Stimulated activated CD8-positive, alpha-beta memory T cell treated with anti-CD3 and anti-CD28 coated beads, Interleukin-12 subunit alpha, Interleukin-12 subunit beta, amount 100 ng/mL, for 1 hour (primary cell): ENCODE results near the gene ZFP42.
"Not testable (repeated sequence)": the region's sequence is repeated elsewhere in the genome, so short reads cannot be mapped to it uniquely, and the experiment has no call there.

Experiments
- DNase-seq: peaks from one replicate; pipeline ENCODE4 v3.0.0-alpha.2; 2020; ENCODE audit warnings: low read depth

Gene ZFP42

DNA sequence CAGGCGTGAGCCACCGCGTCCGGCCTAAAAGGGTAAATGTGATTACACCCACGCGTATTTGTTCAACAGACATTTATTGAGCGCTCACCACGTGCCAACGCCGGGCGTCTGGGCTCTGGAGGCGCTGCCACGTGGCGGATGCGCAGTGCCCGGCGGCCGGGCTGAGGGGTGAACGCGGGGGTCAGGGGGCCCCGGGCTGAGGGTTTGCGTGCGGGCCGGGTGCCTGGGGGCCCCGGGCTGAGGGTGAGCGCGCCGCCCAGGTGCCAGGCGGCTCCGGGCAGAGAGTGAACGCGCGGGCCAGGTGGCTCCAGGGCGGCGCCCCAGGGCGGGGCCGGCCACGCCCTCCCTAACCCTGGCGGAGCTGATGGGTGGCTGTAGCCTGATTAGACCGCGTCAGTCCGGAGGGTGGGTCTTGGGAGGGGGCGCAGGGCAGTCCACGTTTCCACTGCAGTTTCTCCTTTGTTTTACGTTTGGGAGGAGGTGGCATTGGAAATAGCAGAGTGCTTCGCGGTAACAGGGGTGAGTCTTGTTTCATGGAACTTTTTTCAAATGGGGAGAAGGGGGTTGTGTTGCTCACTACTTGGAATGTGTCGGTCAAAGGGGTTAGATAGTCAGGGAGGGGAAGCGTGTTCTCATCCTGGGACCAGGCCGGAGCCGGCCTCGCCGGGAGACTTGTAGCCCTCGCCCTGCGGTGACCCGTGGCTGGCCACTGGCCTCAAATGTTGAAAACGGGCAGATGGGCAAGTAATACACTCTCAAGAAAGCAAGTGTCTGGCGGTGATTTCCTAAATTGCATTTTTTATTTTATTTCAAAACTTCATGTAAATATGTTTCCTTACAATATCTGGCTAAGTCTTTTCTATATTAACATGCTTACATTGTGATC lies at the start of gene ZFP42:
ZFP42 (plus strand) TSS at position 450 of the 886 bp plus-strand sequence. CDS start 7,037 bp downstream, outside the sequence.
- no peak for DNase-seq

DNA sequence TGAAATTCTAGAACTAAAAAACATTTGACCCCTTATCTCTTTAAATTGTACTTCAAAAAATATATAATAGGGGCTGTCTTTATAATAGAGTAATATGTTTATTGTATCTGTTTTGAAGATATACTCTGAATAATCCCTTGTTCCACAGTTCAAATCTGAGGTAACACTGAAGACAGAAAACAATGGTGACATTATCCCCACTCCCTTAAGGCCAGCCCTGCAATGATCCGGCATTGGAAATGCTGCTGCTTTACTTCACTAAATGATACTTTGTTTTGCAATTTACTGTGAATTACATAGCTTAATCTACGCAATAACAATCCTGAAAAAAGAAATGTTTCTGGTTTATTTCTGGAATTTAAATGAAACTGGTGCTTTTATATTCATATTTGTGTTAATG lies 34.4 kb upstream of the ZFP42 start:
- DNase-seq: no peak

DNA sequence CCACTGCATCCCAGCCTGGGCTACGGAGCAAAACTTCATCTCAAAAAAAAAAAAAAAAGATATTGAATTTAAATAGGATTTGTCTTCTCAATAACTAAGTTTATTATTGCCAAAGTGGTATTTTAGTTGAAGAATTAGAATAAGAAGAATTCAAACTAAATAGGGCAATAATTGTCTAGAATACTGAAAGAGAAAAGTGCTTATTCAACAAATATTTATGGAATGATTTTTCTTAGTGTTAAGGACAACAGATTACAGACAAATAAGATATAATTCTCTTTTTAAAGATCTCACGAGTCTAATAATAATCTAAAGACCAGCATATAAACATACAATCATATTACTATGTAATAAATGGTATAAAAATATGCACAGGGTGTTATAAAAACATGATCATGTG lies 33.6 kb upstream of the ZFP42 start:
- DNase-seq: no peak

DNA sequence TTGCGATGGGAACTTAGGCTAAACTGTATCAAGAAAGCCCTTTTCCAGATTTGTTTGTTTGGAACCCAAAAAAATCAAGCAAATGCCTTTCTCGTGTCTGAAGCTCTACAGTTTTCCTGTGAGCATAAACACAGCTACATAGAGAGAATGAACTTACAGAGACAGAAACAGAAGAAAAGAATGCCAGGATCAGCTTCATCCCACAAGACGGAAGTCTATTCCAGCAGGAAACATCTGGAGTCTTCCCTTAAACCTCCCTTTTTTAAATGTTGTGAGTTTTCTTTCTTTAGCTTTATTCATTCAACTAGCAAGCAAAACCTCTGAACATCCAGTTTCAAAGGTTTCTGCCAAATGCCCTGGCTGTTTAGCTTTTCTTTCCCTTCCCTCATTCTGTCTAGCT lies 32.6 kb upstream of the ZFP42 start:
- no peak for DNase-seq

DNA sequence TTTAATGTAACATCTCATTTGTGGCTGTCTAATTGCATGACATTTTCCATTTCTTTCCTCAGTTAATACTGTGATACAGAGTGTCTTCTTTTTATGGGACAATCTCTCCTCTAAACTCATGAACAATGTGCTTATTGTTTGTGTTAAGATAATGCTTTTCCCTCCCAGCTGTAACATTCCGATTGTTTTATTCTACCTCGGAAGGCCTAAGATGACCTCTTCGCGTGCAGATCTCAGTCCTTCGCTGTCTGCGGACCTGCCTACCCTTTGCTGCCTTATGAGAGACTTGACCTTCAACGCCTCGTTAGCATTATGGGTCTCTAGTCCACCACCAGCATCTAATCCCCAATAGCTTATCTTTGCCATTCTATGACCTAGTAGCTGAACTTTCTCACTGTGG lies 29.8 kb upstream of the ZFP42 start:
- DNase-seq: no peak

DNA sequence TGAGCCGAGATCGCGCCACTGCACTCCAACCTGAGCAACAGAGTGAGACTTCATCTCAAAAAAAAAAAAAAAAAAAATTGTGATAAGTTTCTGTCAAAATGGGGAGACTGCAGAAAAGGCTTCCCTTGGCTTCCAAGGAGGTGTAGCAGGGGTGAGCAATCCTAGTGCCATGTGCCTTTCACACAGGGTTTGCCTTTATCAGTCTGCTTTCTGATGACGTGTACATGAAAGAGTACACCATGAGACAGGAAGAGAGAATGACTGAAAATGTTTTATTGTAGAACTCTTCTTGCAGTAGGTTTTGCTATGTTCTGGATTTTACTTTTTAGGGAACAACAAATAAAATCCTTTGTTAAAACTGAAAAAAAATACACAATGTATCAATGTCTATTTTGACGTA lies 23.4 kb upstream of the ZFP42 start:
- no peak for DNase-seq

DNA sequence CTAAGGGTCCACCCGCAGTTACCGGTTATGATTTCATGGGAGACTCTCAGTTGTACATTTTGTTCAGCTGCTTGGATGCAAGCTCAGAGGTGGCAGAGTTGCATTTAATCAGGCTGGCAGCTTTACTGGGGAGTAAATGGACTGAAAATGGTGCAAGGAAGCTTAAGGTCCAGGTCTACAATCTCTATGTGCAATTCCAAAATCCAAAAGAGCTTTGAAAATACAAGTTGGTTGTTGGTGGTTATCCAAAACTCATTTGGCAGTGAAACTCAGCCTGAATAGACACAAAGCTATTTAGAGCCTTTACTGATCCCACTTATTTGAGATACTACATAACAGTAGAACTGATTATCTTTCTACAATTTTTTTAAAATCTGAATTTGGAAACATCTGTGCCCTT lies 11.8 kb upstream of the ZFP42 start:
- no peak for DNase-seq

DNA sequence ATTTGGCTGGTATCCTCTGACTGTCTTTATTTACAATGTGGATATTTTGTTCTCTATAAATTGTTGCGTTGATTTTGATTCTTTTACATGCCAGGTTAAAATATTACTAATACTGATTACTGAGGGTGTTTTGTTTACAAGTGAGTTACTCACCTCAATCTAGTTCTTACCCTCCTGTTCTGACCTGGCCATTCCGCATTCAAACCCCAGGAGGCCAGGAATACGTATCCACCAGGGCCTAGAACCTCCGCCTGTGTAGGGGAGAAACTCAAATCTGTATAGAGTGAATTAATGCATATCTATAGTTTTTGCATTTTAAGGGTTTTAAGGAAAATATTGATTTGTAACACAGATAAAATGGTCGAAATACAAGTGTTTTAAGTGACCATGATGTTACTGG lies 2.6 kb upstream of the ZFP42 start:
- DNase-seq: no peak

DNA sequence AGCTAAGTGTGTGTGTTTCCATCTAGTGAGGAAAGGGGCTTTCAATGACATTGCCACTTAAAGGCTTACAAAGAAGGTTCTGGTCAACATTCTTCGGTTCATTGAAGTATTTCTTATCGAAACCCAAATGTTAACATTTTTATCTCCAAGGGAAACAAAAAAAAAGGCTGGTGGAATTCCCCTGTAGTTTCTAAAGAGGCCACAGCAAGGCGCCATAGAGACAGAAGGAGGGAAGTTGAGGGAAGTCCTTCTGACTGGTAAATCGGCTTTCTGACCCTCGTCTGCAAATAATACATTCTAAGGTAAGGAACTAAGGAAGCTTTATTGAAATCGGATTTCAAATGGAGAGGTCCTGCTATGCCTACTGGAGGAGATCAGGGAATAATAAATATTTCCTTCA lies 1.7 kb upstream of the ZFP42 start:
- DNase-seq: no peak

DNA sequence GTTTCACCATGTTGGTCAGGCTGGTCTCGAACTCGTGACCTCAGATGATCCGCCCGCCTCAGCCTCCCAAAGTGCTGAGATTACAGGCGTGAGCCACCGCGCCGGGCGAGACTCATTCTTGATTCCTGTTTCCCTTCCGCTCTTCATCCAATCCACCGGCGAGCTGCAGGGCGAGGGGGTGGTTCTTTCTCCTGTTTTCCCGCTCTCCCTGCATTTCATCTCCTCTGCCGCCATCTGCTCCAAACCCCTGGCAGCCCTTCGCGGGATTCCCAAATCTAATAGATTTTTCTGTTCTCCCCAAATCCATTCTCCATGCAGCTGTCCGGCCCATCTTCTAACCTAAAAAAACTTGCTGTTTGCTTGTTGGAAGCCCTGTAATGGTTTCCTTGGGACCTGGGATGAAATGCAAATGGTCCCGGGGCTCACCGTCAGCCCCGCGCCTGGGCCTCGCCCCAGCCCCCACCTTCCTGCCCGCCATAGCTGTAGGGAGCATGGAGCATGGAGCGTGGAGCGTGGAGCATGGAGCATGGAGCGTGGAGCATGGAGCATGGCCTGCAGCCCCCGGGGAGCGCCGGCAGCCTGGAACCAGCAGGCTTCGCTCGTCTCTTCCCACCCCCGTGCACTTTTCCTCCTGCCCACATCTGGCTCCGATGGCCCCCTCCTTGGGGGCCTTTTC lies 1.1 kb downstream of the ZFP42 start:
- no peak for DNase-seq

DNA sequence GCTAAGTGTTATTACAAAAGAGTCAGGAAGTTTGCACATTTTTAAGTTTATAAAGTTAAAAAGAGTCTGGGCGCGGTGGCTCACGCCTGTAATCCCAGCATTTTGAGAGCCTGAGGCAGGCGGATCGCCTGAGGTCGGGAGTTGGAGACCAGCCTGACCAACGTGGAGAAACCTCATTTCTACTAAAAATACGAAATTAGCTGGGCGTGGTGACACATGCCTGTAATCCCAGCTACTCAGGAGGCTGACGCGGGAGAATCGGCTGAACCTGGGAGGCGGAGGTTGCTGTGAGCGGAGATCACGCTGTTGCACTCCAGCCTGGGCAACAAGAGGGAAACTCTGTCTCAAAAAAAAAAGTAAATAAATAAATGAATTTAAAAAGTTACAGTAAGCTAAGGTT lies 2.4 kb downstream of the ZFP42 start:
- not testable (repeated sequence) for DNase-seq

DNA sequence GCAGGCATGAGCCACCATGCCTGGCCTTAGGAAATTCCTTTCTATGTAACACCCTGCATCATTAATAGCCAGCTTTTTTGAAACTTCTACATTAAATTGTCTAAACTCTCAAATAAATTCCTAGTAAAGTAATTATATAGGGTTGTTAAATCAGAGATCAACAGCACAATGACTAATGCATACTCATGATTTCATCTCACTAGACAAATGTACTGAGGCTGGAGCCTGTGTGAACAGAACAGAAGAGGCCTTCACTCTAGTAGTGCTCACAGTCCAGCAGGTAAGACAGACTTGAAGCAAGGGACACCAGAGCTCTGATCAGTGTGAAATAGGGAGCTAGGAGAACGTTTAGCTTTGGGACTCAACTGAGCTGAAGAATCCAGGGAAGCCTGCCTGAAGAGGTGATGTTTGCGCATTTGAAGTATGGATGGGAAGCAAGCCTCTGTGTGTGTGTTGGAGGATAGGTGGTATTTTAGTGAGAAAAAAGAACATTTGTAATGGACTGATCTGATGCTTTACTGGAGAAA lies 3.9 kb downstream of the ZFP42 start:
- DNase-seq: no peak

DNA sequence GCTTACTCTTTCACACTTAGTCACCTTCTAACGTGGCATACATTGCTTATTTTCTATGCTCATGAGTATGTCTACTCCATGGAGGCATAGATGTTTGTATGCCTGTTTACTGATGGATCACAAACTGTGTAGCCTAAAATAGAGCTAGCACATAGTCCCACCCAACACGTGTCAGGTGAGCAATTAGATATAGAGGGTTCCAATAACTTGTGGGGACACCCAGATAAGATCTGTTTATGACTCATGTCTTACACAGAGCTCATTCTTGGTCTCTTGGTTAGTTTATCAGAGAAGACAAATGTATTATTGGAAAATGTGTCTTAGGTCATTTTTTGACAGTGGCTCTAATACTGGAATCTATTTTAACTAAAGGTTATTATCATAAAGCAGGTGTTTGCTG lies 6.8 kb downstream of the ZFP42 start:
- no peak for DNase-seq

DNA sequence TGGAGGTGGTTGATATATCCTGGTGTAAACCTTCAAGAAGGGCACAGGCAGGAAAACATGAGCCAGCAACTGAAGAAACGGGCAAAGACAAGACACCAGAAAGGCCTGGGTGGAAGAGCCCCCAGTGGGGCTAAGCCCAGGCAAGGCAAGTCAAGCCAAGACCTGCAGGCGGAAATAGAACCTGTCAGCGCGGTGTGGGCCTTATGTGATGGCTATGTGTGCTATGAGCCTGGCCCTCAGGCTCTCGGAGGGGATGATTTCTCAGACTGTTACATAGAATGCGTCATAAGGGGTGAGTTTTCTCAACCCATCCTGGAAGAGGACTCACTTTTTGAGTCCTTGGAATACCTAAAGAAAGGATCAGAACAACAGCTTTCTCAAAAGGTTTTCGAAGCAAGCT lies 7.2 kb downstream of the ZFP42 start:
- DNase-seq: no peak

DNA sequence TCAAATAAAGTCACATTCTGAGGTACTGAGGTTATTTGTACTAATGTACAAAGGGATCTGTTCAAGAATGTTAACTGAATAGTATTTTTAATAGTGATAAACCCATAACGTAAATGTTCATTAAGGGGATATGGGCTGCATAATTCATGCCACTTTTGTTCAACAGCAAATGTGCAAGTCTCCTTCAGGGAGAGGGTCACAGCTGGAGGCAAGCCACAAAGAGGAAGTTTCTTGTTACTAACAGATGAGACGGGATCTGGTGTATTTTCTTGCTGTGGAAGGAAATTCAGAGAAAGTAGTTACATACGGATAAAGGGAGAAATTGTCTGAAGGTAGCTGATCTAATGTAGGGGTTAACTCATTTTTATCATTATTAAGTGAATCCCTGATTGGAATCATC lies 10.0 kb downstream of the ZFP42 start:
- no peak for DNase-seq

DNA sequence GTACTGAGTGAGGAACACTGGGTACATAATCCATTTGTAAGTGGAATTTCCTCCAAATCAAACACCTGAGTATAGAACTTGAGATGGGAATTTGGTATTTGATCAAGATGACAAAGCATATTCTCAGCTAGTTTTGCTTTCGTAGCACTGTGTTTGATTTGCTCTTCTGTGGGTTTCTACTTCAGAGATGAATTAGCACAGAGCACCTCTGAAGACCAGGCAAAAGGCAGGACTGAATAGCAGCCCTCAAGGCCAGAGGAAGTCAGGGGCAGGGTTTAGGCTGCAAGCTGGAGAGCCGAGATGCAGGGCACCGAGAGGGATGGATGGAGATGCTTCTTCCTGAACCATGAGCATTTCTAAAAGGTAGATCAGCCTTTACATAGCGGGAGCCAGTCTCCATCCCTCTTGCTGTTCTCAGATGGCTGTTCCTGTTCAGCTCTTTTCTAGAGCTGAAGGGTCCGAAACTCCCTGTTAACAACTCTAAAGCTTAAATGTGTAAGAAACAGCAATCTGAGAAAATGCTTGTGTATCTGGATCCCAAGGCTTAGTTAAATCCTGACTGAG lies 10.8 kb downstream of the ZFP42 start:
- no peak for DNase-seq

DNA sequence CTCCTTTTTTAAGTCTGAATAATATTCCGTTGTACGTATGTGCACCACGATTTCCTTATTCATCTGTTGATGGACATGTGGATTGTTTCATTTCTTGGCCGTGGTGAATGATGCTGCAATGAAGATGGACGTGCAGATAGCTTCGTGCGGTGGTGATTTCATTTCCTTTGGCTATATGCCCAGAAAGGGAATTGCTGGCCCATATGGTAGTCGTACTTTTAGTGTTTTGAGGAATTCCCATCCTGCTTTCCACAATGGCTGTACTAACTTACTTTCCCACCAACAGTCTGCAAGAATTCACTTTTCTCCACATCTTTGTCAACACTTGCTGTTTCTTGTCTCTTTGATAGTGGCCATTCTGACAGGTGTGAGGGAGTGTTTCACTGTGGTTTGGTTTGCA lies 12.8 kb downstream of the ZFP42 start:
- DNase-seq: no peak

DNA sequence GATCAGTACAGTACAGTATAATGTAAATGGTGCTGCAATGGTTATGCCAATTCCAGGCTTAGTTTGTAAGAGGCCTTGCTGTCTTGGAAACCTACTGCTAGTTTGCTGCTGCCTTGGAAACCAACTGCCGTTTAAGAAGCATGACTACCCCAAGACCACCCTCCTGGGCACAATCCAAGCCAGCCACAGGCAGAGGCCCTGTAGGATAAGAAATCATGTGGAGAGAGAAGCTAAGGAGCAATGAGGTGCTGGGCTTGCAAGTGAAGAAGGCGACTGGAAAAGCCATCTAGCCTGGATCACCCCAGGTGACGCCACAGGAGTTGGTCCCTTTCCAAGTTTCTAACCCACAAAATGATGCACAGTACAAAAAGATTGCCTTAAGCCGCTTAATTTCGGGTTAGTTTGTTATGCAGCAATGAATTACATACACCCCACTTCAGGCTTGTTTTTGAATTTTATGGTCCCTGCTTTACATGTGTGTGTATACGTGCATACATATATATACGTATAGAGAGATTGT lies 16.9 kb downstream of the ZFP42 start:
- no peak for DNase-seq

DNA sequence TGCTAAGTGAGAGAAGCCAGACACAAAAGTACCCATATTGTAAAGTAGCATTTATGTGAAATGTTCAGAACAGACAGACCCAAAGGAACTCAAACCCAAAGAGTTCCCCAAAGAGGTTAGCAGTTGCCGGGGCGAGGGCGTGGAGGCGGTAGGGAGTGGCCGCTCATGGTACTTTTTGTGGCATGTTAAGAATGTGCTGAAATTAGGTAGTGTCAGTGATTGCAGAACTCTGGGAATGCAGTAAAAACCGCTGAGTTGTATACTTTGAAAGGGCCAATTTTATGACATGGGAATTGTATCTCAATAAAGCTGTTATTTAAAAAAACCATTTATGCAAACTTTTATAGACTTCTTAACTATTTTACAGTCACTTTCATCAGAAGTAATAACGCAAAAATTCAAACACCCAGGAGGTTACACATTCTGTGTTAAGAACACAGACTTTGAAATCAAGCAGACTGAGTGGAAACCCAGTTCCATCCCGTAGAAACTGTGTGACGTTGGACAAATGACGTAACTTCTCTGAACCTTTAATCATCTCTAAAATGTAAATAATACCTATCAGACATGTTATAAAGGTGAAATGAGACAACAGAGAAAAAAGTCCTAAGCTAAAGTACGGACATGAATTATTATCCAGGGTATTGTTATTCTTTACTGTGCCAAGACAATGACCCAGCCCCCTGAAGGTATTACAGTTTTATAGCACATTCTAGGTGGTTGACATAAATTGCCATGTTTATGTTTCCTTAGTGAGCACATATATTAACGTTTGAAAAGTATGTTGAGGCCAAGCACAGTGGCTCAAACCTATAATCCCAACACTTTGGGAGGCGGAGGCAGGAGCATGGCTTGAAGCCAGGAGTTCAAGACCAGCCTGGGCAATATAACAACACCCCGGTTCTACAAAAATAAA lies 19.7 kb downstream of the ZFP42 start:
- no peak for DNase-seq

DNA sequence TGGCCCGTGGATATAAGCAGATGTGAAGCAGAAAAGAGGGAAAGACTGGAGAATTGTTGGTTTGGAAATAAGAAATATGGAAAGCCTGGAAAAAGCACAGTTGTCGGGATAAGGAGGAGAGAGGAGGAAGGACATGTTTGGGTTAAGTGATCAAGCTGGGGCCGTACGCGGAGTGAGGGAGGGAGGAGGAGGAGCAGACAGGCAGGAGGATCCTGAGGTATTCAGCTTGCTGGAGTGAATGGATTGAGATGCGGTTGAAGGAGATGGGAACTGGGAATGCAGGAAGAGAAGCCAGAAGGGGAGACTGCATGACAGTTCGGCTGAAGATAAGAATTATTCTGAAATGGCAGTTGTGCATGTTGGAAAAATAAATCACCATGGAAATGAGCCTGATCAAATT lies 21.2 kb downstream of the ZFP42 start:
- DNase-seq: no peak

DNA sequence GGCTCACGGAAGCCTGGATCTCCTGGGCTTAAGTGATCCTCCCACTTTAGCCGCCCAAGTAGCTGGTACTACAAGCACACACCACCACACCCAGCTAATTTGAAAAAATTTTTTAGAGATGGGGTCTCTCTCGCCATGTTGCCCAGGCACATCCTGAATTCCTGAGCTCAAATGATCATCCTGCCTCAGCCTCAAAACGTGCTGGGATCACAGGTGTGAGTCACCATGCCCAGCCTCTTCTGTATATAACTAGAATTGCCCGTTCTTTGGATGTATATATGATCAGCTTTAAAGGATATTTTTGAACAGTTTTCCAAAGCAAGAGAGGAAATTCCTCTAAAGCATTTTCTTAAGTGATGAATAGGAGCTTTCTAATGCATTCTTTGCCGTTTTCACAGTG lies 22.7 kb downstream of the ZFP42 start:
- DNase-seq: no peak
